K562 (cell line): Measurements from ENCODE around the gene EMILIN1.

Experiments
- ATF3 ChIP-seq, 2 experiments: fragments of 450-650 bp in 1 of 2; sonication (generic) in 1 of 2; formaldehyde crosslinking in 1 of 2; IDR thresholded peaks in 1 of 2; conservative IDR thresholded peaks in 1 of 2; 2 replicates each; pipeline versions ENCODE4 v1.6.1 to v1.8.1; 2016 to 2023; ENCODE audit warnings: mild to moderate bottlenecking in 2 of 2, moderate library complexity in 2 of 2, inconsistent platforms in 1 of 2, missing genetic modification reagents in 1 of 2
- BCLAF1 ChIP-seq, 2 experiments: fragments of 450-650 bp in 1 of 2; IDR thresholded peaks; 2 replicates each; pipeline ENCODE4 v1.6.1; 2011 to 2017; ENCODE audit warnings: low read depth in 2 of 2, antibody characterized with exemption in 1 of 2, borderline replicate concordance in 1 of 2, low read length in 1 of 2, mild to moderate bottlenecking in 1 of 2, mixed read lengths in 1 of 2; ENCODE audit not compliant: control insufficient read depth in 1 of 2
- BHLHE40 ChIP-seq: IDR thresholded peaks from 2 replicates; pipeline ENCODE4 v1.6.1; 2011; ENCODE audit warnings: low read length, improper control_type of control experiment
- CTBP1 ChIP-seq: fragments of 450-650 bp; IDR thresholded peaks from 2 replicates; pipeline ENCODE4 v1.6.1; 2016; ENCODE audit warnings: borderline replicate concordance
- MAX ChIP-seq: sonication (generic); formaldehyde crosslinking; IDR thresholded peaks from 2 replicates; pipeline ENCODE4 v1.9.0; 2022; ENCODE audit warnings: mild to moderate bottlenecking, missing genetic modification reagents
- ZNF609 ChIP-seq: sonication (generic); formaldehyde crosslinking; IDR thresholded peaks from 2 replicates; pipeline ENCODE4 v1.8.1; 2023; ENCODE audit warnings: missing genetic modification reagents, mild to moderate bottlenecking, borderline replicate concordance

- TF ChIP-seq BHLHE40 (no peak), BCLAF1 (IDR thresholded peaks at IDR 0.05; ENCODE audit: borderline replicate concordance in 1 of 2, control insufficient read depth in 1 of 2, low read depth in 2 of 2, low read length in 1 of 2) (no peak), CTBP1 (no peak), MAX (CRISPR knock-in tag) (no peak), ZNF609 (CRISPR knock-in tag) (no peak), ATF3 (IDR thresholded peaks at IDR 0.05) (no peak), ATF3 (CRISPR knock-in tag; conservative IDR thresholded peaks at IDR 0.05) (no peak)
These were observed 10.9 kb downstream of the EMILIN1 start for GRCh38 chr2:27089111-27089954.
